AG09319 (cell line): ENCODE measurements around the gene SERGEF.

ENCODE experiments used
- DNase-seq: peaks from one replicate; pipeline ENCODE4 v3.0.0-alpha.2; 2010; ENCODE audit warnings: low read depth; ENCODE audit errors: extremely low read depth
- CTCF ChIP-seq: IDR thresholded peaks from 2 replicates; pipeline ENCODE4 v1.5.1; 2011; ENCODE audit warnings: low read depth, mild to moderate bottlenecking, inconsistent platforms, low read length, moderate library complexity

The SERGEF gene

GRCh38 chr11:17776212-17776875, 236.5 kb downstream of the SERGEF start:
- DNase-seq = no peak
- no peak for TF ChIP-seq CTCF

- DNase-seq = no peak
- no peak for TF ChIP-seq CTCF
Observed at GRCh38 chr11:17775507-17776211, 237.2 kb downstream of the SERGEF start.

GRCh38 chr11:17775035-17775348, 237.9 kb downstream of the SERGEF start:
- TF ChIP-seq CTCF = no peak
- no peak for DNase-seq

GRCh38 chr11:17774232-17775034, 238.4 kb downstream of the SERGEF start:
- TF ChIP-seq CTCF = no peak
- no peak for DNase-seq

GRCh38 chr11:17773674-17774073, 239.2 kb downstream of the SERGEF start:
- DNase-seq = no peak
- no peak for TF ChIP-seq CTCF

GRCh38 chr11:17772704-17773600, 239.9 kb downstream of the SERGEF start:
- no peak for TF ChIP-seq CTCF
- DNase-seq = no peak
